HEK293 (cell line): Measurements from ENCODE around the gene TMEM236.

Experiments used
- CTCF ChIA-PET: fragments of 350-600 bp; formaldehyde crosslinking; extraction: SDS; loops from one replicate; lab custom pipeline; 2021; ENCODE audit warnings: antibody characterized with exemption; lab: Yijun Ruan, JAX
- POLR2A ChIA-PET: fragments of 300-600 bp; formaldehyde crosslinking; extraction: SDS; loops from one replicate; lab custom pipeline; 2020; ENCODE audit warnings: antibody characterized with exemption, inconsistent platforms; lab: Yijun Ruan, JAX
- H3K27ac ChIP-seq: fragments of 200-500 bp; sonication (Bioruptor generic); 2 replicates; pipeline ENCODE4 v1.5.1; 2014; ENCODE audit warnings: low read depth, low read length, control low read depth, inconsistent platforms; ENCODE audit errors: extremely low read depth
- H3K36me3 ChIP-seq, 2 experiments: fragments of 200-500 bp in 1 of 2; sonication (Bioruptor generic) in 1 of 2; 1 replicate in 1 of 2; 2 replicates in 1 of 2; pipeline ENCODE4 v1.5.1; 2014 to 2017; ENCODE audit warnings: inconsistent platforms in 2 of 2, low read length in 2 of 2; ENCODE audit not compliant: control insufficient read depth in 2 of 2, insufficient read depth in 1 of 2
- H3K4me1 ChIP-seq: fragments of 200-500 bp; sonication (Bioruptor generic); 2 replicates; pipeline ENCODE4 v1.5.1; 2014; ENCODE audit warnings: mild to moderate bottlenecking, low read length, inconsistent platforms; ENCODE audit not compliant: control insufficient read depth, insufficient read depth
- H3K4me3 ChIP-seq: 2 replicates; pipeline ENCODE4 v1.5.1; 2011; ENCODE audit warnings: low read depth, mild to moderate bottlenecking, control low read depth, low read length, moderate library complexity
- H3K9me3 ChIP-seq: fragments of 200-500 bp; sonication (Bioruptor generic); 2 replicates; pipeline ENCODE4 v1.5.1; 2014; ENCODE audit warnings: low read depth, low read length, inconsistent platforms; ENCODE audit not compliant: control insufficient read depth, insufficient read depth
- KLF8 ChIP-seq: fragments of 450-650 bp; formaldehyde crosslinking; IDR thresholded peaks from 2 replicates; pipeline ENCODE4 v1.5.1; 2016; ENCODE audit warnings: missing biosample characterization, missing genetic modification characterization
- ZBTB7A ChIP-seq: fragments of 450-650 bp; formaldehyde crosslinking; IDR thresholded peaks from 2 replicates; pipeline ENCODE4 v1.5.1; 2016; ENCODE audit warnings: low read depth, missing biosample characterization, missing genetic modification characterization
- ZEB2 ChIP-seq: fragments of 450-650 bp; formaldehyde crosslinking; IDR thresholded peaks from 2 replicates; pipeline ENCODE4 v1.5.1; 2016; ENCODE audit warnings: missing biosample characterization, missing genetic modification characterization
- ZNF302 ChIP-seq: fragments of 450-650 bp; formaldehyde crosslinking; IDR thresholded peaks from 2 replicates; pipeline ENCODE4 v1.5.1; 2016; ENCODE audit warnings: missing biosample characterization, missing genetic modification characterization, low read depth
- ZNF426 ChIP-seq: fragments of 450-650 bp; formaldehyde crosslinking; IDR thresholded peaks from 2 replicates; pipeline ENCODE4 v1.5.1; 2017; ENCODE audit warnings: missing biosample characterization, missing genetic modification characterization, mild to moderate bottlenecking, inconsistent platforms, moderate library complexity
- ZNF558 ChIP-seq: fragments of 450-650 bp; formaldehyde crosslinking; IDR thresholded peaks from 2 replicates; pipeline ENCODE4 v1.5.1; 2016; ENCODE audit warnings: missing biosample characterization, missing genetic modification characterization
- ZNF560 ChIP-seq: fragments of 450-650 bp; formaldehyde crosslinking; IDR thresholded peaks from 2 replicates; pipeline ENCODE4 v1.5.1; 2017; ENCODE audit warnings: missing biosample characterization, missing genetic modification characterization, borderline replicate concordance
- ZNF600 ChIP-seq: fragments of 450-650 bp; formaldehyde crosslinking; IDR thresholded peaks from 2 replicates; pipeline ENCODE4 v1.5.1; 2016; ENCODE audit warnings: missing biosample characterization, missing genetic modification characterization
- ZNF654 ChIP-seq: fragments of 450-650 bp; formaldehyde crosslinking; IDR thresholded peaks from 2 replicates; pipeline ENCODE4 v1.5.1; 2016; ENCODE audit warnings: low read depth, missing biosample characterization, missing genetic modification characterization
- ZNF785 ChIP-seq: fragments of 450-650 bp; formaldehyde crosslinking; IDR thresholded peaks from 2 replicates; pipeline ENCODE4 v1.5.1; 2016; ENCODE audit warnings: missing biosample characterization, missing genetic modification characterization
- TF ChIP-seq, protein P1 (sequence below): fragments of 450-650 bp; formaldehyde crosslinking; IDR thresholded peaks from 2 replicates; pipeline ENCODE4 v1.5.1; 2016; ENCODE audit warnings: missing biosample characterization, missing genetic modification characterization
- TF ChIP-seq, protein P2 (sequence below): fragments of 450-650 bp; formaldehyde crosslinking; IDR thresholded peaks from 2 replicates; pipeline ENCODE4 v1.5.1; 2016; ENCODE audit warnings: missing biosample characterization, missing genetic modification characterization
- TF ChIP-seq, protein P3 (sequence below): fragments of 450-650 bp; formaldehyde crosslinking; IDR thresholded peaks from 2 replicates; pipeline ENCODE4 v1.5.1; 2016; ENCODE audit warnings: missing biosample characterization, missing genetic modification characterization
- TF ChIP-seq, protein P4 (sequence below): fragments of 450-650 bp; formaldehyde crosslinking; conservative IDR thresholded peaks from 2 replicates; pipeline ENCODE4 v1.5.1; 2016; ENCODE audit warnings: low read depth, missing biosample characterization, missing genetic modification characterization

TMEM236 gene

DNA sequence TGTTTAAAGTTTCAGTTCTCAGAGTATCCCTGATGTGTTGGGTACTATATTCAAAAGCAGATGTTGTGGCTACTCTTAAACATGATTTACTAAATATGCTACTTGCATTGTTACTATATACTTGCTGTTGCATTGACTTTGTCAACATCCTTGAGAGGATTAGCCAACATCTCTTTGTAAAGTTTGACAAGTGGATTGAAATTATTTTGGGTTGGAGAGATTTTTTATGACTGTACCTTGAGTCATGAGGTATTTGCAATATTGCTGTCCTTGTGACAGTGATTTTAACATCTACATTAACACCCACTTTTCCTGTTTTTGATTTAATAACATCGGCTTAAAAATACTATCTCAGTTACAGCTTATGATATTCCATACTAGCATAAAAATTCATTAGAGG is 89.0 kb downstream of the TMEM236 start (continued):
- TF ChIP-seq, protein P1, sequence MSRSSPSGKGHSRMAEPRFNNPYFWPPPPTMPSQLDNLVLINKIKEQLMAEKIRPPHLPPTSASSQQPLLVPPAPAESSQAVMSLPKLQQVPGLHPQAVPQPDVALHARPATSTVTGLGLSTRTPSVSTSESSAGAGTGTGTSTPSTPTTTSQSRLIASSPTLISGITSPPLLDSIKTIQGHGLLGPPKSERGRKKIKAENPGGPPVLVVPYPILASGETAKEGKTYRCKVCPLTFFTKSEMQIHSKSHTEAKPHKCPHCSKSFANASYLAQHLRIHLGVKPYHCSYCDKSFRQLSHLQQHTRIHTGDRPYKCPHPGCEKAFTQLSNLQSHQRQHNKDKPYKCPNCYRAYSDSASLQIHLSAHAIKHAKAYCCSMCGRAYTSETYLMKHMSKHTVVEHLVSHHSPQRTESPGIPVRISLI (tag by site-specific recombination) = no peak

DNA sequence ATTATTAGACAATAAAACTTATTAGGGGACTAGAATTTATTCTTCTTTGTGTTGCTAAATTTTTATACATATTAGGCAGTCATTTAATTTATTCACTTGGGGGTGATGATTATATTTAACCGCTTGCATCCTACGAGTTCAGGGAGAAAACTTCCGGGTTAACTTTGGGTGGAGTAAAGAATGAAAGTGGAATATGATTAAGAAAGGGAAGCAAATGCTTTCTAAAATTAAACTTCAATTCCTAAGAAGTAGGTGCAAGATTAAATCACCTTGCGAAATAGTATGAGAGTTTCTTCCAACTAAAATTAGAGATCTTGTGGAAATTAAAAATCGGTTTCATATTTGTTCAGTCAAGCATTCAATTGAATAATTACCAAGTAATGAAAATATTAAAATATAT is 90.6 kb downstream of the TMEM236 start:
- Histone ChIP-seq H3K4me1 (no peaks in the 10 kb centered on the region), H3K9me3 (no peaks in the 10 kb centered on the region), H3K27ac (no peak overlapping the region), H3K4me3 (no peak overlapping the region), H3K36me3 (no peaks in the 10 kb centered on the region)
- ChIA-PET POLR2A (no interaction called here), CTCF (no interaction called here)
- TF ChIP-seq ZNF558 (tag by site-specific recombination) = no peak
- TF ChIP-seq, protein P2, sequence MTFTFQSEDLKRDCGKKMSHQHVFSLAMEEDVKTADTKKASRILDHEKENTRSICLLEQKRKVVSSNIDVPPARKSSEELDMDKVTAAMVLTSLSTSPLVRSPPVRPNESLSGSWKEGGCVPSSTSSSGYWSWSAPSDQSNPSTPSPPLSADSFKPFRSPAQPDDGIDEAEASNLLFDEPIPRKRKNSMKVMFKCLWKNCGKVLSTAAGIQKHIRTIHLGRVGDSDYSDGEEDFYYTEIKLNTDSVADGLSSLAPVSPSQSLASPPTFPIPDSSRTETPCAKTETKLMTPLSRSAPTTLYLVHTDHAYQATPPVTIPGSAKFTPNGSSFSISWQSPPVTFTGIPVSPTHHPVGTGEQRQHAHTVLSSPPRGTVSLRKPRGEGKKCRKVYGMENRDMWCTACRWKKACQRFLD (tag by site-specific recombination) = no peak
- no peak for TF ChIP-seq ZNF560 (tag by site-specific recombination)
- TF ChIP-seq ZNF426 (tag by site-specific recombination) = no peak
- no peak for TF ChIP-seq ZNF302 (tag by site-specific recombination)
- no peak for TF ChIP-seq KLF8 (tag by site-specific recombination)
- no peak for TF ChIP-seq ZNF785 (tag by site-specific recombination)
- no peak for TF ChIP-seq ZNF600 (tag by site-specific recombination)
- no peak for TF ChIP-seq ZBTB7A (tag by site-specific recombination)

DNA sequence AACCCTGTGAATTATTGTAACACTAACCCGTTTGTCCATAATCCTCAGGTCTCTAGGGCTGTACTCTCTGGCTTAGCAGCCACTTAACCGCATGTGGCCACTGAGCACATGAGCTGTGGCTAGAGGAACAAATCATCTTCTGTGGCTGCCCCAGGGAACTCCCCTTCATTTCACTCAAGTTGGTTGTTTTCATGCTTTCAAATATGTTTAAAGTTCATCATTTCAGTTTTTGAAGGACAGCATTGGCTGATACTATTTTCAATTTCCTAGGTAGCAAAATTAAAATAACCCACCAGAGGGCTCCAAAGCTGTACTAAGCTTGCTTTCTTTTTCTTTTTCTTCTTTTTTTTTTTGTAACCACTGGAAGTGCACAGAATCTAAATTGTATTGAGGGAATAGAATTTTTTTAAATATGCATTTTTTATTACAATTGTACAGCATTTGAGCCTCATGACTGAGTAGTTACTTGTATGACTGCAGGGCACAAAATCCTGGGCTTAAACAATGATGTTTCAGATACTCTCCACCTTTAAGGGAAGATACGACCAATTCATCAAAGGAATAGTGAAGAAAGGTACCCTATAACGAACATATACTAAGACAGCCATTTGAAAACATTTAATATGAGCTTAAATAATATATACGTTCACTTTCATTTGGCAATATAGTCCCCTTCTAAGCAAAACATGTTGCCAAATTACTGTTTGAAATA is 95.7 kb downstream of the TMEM236 start:
- Histone ChIP-seq H3K27ac (no peak overlapping the region), H3K36me3 (no peaks in the 10 kb centered on the region), H3K4me3 (no peak overlapping the region), H3K9me3 (no peaks in the 10 kb centered on the region), H3K4me1 (no peaks in the 10 kb centered on the region)
- peak; percentile 72 for TF ChIP-seq ZNF654
- TF ChIP-seq, protein P3, sequence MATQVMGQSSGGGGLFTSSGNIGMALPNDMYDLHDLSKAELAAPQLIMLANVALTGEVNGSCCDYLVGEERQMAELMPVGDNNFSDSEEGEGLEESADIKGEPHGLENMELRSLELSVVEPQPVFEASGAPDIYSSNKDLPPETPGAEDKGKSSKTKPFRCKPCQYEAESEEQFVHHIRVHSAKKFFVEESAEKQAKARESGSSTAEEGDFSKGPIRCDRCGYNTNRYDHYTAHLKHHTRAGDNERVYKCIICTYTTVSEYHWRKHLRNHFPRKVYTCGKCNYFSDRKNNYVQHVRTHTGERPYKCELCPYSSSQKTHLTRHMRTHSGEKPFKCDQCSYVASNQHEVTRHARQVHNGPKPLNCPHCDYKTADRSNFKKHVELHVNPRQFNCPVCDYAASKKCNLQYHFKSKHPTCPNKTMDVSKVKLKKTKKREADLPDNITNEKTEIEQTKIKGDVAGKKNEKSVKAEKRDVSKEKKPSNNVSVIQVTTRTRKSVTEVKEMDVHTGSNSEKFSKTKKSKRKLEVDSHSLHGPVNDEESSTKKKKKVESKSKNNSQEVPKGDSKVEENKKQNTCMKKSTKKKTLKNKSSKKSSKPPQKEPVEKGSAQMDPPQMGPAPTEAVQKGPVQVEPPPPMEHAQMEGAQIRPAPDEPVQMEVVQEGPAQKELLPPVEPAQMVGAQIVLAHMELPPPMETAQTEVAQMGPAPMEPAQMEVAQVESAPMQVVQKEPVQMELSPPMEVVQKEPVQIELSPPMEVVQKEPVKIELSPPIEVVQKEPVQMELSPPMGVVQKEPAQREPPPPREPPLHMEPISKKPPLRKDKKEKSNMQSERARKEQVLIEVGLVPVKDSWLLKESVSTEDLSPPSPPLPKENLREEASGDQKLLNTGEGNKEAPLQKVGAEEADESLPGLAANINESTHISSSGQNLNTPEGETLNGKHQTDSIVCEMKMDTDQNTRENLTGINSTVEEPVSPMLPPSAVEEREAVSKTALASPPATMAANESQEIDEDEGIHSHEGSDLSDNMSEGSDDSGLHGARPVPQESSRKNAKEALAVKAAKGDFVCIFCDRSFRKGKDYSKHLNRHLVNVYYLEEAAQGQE (tag by site-specific recombination) = no peak
- TF ChIP-seq, protein P4, sequence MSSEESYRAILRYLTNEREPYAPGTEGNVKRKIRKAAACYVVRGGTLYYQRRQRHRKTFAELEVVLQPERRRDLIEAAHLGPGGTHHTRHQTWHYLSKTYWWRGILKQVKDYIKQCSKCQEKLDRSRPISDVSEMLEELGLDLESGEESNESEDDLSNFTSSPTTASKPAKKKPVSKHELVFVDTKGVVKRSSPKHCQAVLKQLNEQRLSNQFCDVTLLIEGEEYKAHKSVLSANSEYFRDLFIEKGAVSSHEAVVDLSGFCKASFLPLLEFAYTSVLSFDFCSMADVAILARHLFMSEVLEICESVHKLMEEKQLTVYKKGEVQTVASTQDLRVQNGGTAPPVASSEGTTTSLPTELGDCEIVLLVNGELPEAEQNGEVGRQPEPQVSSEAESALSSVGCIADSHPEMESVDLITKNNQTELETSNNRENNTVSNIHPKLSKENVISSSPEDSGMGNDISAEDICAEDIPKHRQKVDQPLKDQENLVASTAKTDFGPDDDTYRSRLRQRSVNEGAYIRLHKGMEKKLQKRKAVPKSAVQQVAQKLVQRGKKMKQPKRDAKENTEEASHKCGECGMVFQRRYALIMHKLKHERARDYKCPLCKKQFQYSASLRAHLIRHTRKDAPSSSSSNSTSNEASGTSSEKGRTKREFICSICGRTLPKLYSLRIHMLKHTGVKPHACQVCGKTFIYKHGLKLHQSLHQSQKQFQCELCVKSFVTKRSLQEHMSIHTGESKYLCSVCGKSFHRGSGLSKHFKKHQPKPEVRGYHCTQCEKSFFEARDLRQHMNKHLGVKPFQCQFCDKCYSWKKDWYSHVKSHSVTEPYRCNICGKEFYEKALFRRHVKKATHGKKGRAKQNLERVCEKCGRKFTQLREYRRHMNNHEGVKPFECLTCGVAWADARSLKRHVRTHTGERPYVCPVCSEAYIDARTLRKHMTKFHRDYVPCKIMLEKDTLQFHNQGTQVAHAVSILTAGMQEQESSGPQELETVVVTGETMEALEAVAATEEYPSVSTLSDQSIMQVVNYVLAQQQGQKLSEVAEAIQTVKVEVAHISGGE (tag by site-specific recombination) = no peak
- TF ChIP-seq ZEB2 (tag by site-specific recombination) = no peak
- ChIA-PET CTCF (interaction anchor here (0.5 to 4.0 kb wide), 16 partner anchors 9 to 465 kb away, joined by 3 to 16 read pairs (median 4); no protein-coding TSS in a partner anchor), POLR2A (no interaction called here)
